GM21825 (cell line): ENCODE measurements around the gene SLC15A2.
A peak's percentile ranks its signal among the peaks of the same experiment; 100 is the strongest.

Experiments
- ATAC-seq: cut with Tn5 transposase; IDR thresholded peaks from one replicate; pipeline ENCODE4 v1.9.1; 2021; ENCODE audit warnings: mild to moderate bottlenecking, moderate library complexity; ENCODE audit not compliant: unreplicated experiment

The SLC15A2 gene

DNA sequence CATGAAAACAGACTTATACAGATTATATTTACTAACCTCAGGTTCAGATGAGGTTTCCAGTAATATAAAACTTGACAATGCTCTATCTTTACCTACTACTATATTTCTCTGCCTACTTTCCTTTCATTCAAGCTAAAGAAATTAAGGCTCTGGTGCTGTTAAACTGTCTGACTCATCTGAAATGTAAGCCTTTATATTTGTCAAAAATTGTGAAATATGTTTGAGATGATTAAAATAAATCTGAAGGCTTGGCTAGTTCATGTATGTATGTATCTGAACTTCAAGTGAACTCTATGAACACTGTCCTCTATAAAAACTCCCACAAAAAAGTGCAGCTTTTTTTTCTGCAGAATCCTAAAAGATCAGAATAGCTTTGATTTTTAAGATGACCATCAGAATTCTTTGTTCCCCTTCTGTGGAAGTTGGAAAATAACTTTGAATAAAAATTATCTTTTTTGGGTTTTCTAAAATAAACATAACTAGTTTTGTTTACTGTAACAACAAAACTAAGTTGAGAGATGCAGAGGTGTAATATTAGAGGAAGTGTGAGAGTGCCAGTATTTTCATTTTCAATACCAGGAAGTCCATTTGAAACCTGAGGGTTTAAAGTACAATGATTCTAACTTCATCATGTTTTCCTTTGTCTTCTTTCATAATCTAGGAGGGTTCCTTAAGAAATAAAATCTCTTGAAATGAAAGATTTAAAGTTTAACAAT is 85.7 kb downstream of the SLC15A2 start:
- ATAC-seq: peak; percentile 75

- ATAC-seq: no peak
Measured at GRCh38 chr3:121980450-121980796, 86.2 kb downstream of the SLC15A2 start.

DNA sequence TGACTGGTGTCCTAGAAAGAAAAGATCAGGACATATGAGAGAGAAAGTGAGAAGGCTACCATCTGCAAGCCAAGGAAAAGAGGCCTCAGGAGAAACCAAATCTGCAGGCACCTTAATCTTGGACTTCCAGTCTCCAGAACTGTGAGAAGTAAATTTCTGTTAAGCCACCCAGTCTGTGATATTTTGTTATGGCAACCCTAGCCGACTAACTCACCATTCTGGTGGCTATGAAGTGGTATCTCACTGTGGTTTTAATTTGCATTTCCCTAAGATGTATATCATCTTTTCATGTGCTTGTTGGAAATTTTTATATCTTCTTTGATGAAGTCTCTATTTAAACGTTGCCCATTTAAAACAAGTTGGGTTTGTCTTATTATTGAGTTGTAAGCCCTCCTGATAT is 87.3 kb downstream of the SLC15A2 start:
- ATAC-seq: no peak

DNA sequence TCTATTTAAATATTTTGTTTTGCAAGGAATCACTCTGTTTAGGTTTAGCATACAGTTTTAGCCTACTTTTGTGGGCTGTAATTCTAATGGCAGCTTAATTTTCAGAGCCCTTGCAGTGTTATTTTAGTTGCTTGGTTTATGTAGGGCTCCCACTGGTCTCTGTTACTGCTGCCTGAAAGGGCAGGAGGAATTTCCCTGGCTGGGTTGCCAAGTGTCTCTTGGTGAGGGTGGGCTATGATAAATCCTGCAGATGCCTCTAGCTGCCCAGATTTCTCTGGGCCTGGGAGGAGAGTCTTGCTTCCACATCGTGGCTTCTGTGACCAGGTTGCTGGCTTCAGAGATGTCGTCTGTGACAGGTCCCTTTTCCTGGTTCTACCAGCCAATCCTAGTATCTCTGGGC is 91.6 kb downstream of the SLC15A2 start:
- ATAC-seq: no peak

DNA sequence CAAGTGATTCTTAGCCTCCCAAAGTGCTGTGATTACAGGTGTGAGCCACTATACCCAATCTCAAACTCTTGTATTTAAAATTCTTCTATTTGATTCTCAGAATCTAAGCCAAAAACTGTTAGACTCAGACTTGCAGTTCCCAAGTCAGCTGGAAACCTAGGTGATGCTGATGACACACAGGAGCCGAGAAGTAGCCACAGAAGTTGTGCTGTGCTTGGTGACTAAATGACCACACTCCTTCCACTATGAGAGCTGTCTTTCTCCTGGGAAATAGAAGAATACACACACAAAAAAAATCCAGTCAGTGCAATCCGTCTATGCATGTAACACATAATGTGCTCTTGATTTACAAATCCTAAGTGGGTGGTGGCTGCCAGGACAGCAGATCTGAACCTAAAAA is 93.9 kb downstream of the SLC15A2 start:
- no peak for ATAC-seq

DNA sequence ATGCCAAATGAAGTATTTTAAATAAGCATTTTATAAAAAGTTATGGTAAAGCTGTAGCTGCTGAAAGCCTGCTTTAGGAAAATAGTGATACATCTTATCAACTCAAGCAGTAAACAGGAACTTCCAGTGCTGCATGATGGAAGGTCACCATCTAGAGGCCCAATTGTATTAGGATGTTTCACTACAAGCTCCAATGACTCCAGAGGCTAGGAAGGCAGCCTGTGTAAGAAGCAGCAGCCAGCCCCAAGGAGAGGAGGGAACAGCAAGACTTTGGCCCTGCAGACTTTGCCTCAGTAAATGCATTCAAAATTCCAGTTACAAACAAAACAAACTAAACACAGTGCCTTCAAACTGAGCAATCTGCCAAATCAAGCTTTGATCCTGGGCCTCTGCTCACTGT is 95.7 kb downstream of the SLC15A2 start:
- ATAC-seq: no peak

GRCh38 chr3:121992601-121993560 is 98.7 kb downstream of the SLC15A2 start:
- ATAC-seq: peak; percentile 48
